GM10248 (cell line): ENCODE data around the gene POLR2J2.
"Not testable (repeated sequence)": the region's sequence is repeated elsewhere in the genome, so short reads cannot be mapped to it uniquely, and the experiment has no call there.

Source experiments
- CTCF ChIA-PET: fragments of 300-600 bp; sonication (Branson Sonifier 250); formaldehyde crosslinking; extraction: SDS; loops from one replicate; lab custom pipeline; 2021; ENCODE audit warnings: antibody characterized with exemption; lab: Yijun Ruan, JAX
- POLR2A ChIA-PET: fragments of 350-650 bp; sonication (Branson Sonifier 250); formaldehyde crosslinking; extraction: SDS; loops from one replicate; lab custom pipeline; 2020; ENCODE audit warnings: antibody characterized with exemption; lab: Yijun Ruan, JAX
- DNase-seq: peaks from one replicate; pipeline ENCODE4 v3.0.0; 2012; ENCODE audit errors: extremely low spot score

POLR2J2 gene

DNA sequence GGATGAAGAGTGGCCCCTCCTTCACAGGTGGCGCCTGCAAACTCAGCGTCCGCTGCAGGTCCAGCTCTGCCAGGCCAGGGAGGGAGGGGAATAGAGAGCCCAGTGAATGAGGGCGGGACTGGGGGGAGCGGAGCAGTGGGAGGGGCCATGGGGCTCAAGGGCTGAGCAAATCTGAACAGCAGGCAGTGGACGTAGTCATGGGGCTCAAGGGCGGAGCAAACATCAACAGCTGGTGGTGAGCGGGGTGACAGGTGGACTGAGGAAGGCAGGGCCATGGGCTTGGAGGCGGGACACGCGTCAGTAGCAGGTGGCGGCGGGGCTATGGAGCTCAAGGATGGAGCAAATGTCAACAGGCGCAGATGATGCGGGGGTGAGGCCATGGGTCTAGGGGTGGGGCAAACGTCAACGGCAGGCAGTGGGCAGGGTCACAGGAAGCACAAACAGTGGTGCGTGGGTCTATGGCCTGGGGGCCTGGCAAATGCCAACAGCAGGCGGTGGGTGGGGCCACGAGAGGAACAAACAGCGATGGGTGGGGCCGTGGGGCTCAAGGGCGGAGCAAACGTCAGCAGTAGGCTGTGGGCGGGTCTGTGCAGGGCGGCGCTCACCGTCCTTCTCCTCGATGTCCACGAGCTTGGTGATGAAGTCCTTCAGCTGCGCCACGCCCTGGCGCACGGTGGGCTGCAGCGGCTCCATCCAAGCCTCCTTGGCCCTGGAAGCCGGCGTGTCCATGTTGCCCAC is 17.0 kb upstream of the POLR2J2 start:
- CTCF ChIA-PET, DNase-seq, POLR2A ChIA-PET: not testable (repeated sequence)

DNA sequence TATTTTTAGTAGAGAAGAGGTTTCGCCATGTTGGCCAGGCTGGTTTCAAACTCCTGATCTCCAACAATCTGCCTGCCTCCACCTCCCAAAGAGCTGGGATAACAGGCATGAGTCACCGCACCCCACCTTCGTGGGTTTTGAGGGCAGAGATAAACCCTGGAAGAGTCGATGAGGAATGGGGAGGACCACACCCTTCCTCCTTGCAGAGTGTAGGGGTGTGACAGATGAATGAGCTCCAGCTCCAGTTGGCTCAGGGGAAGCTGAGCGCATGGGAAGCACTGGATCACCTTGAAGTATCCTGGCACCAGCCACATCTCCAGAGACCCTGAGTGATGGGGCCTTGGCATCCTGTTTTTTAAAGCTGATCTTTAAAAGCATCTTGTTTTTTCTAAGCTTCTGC is 11.1 kb upstream of the POLR2J2 start:
- CTCF ChIA-PET, DNase-seq, POLR2A ChIA-PET: not testable (repeated sequence)

DNA sequence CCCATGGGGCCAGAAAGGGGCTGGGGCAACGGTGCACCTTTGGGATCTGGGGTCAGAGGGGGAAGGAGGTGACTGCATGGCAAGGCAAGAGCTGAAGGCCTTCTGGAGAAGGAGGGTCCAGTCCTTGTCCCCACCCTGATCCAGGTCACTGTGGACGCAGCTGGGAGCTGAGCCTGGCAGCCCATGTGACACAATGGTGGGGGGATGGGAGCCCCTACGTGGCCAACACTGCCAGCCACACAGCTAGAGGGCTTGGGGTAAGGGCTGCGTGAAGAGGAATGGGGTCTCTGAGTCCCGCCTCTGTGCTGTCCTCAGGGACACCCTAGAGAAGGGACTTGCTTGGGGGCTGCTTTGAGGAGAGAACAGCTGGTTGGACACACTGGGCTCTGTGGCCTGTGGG is 9.3 kb upstream of the POLR2J2 start:
- POLR2A ChIA-PET, CTCF ChIA-PET, DNase-seq: not testable (repeated sequence)

DNA sequence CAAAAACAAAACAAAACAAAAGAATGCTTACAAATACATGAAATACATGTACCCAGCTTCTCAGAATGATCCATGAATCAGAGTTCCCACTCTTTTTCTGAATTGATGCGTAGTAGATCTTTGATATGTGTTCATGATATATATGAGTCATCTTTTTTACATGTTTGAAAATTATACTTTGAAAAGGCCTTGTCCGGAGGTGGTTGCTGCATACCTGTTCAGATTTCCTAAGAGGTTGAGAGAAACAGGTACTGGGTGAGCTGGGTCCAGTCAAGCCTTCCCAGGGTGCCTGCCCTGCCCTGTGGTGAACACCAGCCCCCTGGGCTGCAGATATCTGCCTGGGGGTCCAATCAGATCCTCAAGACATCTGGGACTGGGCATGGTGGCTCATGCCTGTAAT is 4.1 kb upstream of the POLR2J2 start:
- CTCF ChIA-PET, DNase-seq: not testable (repeated sequence)

DNA sequence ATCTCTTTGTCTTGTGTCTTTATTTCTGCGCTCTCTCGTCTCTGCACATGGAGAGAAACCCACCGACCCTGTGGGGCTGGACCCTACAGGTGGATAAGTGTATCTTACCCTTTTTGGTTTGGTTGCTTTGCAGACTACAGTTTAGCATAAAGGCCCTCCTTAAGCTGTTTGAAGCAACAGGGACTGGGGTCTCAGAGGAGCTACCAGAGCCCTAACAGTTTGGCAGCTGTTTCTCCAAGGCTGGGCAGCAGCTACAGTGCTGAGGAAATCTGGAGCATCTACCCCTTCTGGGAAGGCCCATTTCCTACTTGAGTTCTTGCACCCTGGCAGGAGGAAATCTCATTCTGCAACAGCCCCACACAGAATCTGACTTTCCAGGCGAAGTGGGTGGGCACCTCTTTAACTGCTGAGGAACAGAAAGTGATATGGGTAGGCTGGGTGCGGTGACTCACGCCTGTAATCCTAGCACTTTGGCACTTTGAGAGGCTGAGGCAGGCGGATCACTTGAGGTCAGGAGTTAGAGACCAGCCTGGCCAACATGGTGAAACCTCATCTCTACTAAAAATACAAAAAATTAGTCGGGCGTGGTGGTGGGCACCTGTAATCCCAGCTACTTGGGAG is 2.1 kb upstream of the POLR2J2 start:
- CTCF ChIA-PET, result not testable (repeated sequence)

More for the DNA sequence above, 4.1 kb upstream of the POLR2J2 start:
- POLR2A ChIA-PET, result not testable (repeated sequence)

DNA sequence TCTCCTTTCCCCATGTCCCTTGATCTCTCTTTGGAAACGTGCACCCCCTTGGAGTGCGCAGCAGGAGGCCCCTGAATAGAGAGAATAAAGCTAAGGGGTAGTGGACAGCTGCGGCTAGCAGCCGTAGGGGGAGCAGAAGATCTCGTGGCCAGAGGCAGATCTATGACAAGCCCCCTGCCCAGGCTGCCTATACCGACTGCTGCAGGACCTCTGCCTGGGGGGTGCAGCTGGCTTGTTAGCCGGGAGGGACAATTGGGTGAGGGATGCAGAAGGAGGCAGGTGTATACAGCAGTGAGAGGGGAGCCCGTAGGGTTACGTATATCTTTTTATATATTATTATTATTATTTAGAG is 469 bp upstream of the POLR2J2 start:
- DNase-seq, CTCF ChIA-PET, POLR2A ChIA-PET: not testable (repeated sequence)

More for the DNA sequence above, 2.1 kb upstream of the POLR2J2 start:
- DNase-seq, POLR2A ChIA-PET: not testable (repeated sequence)

DNA sequence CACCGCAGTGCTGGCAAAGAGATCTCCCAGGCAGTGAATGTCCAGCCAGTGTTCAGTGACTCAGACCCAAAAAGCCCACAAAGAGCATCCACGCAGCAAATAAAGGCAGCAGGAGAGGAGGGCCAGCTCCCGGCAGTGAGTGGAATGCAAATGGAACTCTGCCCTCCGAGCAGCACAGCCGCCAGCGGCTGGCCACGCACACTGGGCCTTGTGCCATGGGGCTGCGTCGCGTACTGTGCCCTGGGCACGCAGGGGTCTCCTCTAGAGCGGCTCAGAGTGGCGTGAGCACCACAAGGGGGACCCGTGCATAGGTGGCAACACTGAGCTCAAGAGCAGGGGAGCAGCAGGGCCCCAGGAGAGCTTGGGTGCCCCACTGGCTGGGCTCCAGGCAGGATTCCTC is 3.9 kb downstream of the POLR2J2 start:
- CTCF ChIA-PET, DNase-seq, POLR2A ChIA-PET: not testable (repeated sequence)

DNA sequence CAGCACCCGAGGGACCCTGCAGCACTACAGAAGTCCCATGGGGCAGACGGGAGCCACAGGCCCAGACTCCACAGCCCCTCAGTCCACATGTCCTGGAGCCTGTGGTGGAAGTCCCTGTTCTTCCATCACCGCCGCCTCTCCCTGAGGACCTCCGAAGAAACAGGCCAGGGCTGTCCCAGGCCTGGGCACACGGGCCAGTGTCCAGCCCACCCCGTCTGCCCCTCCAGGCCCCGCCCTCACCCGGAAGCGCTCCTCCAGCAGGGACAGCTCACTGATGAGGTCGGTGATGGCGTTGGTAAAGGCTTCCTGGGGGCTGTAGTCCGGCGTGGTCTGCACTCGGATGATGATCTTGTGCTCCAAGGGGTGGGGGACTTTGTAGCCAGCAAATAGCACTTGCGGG is 4.6 kb downstream of the POLR2J2 start:
- POLR2A ChIA-PET, DNase-seq, CTCF ChIA-PET: not testable (repeated sequence)

DNA sequence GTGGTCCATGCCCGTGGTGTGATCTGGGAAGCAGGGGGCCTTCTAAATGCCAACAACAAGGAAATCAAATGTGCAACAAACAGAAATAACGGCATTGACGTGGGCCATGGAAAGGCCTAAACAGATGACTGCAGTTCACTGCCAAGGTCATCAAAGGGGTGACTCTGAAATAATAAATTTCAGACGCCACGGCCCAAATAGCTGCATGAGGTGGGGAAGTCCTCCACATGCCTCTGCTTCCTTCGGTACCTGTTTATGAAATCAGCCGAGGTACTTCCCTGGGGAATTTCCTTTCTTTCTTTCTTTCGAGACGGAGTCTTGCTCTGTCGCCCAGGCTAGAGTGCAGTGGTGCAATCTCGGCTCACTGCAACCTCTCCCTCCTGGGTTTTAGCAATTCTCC is 6.7 kb downstream of the POLR2J2 start:
- POLR2A ChIA-PET, DNase-seq, CTCF ChIA-PET: not testable (repeated sequence)

DNA sequence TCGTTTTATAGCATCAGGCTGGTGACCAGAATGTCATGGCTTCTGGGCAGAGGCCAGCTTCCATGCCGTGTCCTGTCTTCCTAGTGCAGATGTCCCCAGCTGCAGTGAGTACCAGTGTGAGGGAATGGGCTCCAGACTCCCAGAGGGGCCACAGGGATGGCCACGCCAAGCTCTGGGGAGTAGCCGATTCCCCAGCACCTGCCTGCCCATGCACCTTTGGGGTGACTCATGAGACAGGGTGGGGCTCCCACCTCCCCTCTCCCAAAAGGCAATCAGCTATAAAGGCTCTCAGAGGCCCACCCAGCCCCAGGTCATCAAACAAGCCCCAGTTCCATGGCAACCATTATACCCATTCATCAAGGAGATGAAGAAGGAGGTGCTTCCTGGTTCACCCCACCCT is 21.5 kb downstream of the POLR2J2 start, which contains the start of gene SPDYE2B:
Gene SPDYE2B, plus strand, starts transcription at position 396 of the 400 bp plus-strand sequence. CDS start 2,030 bp downstream, outside the sequence.
- CTCF ChIA-PET, POLR2A ChIA-PET, DNase-seq: not testable (repeated sequence)

DNA sequence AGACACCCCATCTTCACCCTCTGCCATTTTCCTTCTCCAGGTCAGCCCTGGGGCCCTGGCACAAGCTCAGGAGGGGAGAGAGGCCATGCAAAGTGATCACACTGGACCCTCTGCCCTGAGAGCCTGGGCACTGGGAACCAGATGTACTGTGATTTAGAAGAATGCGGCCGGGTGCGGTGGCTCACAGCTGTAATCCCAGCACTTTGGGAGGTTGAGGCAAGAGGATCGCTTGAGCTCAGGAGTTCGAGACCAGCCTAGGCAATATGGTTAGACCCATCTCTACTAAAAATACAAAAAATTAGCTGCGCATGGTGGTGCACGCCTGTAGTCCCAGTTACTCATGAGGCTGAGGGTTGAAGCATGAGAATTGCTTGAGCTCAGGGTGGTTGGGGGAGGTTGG is 23.6 kb downstream of the POLR2J2 start:
- POLR2A ChIA-PET, CTCF ChIA-PET, DNase-seq: not testable (repeated sequence)

DNA sequence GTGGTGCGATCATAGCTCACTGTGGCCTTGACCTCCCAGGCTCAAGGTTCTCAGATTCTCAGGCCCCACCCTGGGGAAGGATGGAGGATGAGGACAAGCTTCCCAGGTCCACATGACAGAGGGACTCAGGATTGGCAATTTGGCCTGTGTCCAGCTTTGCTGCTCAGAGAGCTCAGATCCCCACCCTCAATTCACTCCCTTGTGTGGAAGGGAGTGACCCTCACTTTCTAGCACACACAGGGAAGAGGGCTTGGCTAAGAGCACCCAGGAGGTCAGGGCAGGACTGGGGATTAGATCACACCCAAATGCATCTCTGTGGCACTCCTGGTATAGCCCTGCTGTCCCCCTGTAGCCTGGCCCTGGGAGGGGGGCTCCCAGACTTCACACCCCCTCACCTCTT is 28.1 kb downstream of the POLR2J2 start:
- POLR2A ChIA-PET, DNase-seq, CTCF ChIA-PET: not testable (repeated sequence)

DNA sequence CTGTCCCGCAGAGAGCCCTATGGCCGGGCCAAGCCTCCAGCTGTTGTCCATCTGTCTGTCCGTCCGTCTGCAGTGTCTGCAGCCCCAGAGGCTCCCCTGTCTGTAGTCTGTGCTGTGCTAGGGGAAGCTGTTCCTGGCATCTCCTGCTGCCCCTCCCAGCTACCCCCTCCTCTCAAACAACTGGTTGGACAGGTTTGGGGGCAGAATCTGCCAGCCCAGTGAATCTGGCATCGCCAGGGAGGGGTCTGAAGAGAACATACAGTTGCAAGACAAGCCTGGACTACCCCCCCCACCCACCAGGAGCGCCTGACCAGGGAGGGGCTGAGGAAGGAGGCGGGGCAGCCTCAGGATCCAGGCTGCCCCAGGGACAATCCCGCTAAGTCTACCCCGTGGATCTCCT is 28.8 kb downstream of the POLR2J2 start, which contains the start of gene UPK3BL1:
Gene UPK3BL1, minus strand, starts transcription at position 101 of the 400 bp plus-strand sequence. Its CDS starts 50 bp downstream, at position 51.
- POLR2A ChIA-PET, DNase-seq, CTCF ChIA-PET: not testable (repeated sequence)

DNA sequence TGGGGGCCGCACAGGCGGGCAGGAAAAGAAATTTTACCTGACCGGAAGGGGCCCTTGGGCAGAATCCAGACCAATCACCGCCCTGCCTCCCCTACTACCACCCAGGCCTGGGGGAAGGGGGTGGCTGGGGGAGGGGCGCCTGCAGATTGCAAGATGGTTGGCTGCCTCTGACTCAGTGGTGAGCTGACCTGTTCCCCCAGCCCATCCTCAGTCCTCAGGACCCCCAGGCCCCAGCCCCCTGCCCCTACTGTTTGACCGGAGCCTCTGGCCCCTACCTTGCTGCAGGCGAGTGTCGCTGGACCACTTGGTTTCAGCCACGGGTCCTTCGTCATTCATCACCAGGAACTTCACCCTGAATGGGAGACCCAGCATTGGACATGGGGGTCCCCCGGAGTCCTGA is 32.6 kb downstream of the POLR2J2 start:
- DNase-seq, CTCF ChIA-PET, POLR2A ChIA-PET: not testable (repeated sequence)

DNA sequence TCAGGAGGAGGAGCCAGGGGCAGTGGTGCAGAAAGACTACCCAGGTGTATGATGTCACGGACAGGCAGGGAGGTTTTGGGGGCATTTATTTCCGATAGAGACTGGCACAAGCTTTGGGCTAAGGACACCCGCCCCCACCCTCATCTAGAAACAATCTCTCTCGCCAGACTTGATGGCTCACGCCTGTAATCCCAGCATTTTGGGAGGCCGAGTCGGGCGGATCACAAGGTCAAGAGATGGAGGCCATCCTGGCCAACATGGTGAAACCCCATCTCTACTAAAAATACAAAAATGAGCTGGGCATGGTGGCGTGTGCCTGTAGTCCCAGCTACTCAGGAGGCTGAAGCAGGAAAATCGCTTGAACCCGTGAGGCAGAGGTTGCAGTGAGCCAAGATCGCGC is 34.5 kb downstream of the POLR2J2 start:
- POLR2A ChIA-PET, CTCF ChIA-PET, DNase-seq: not testable (repeated sequence)

DNA sequence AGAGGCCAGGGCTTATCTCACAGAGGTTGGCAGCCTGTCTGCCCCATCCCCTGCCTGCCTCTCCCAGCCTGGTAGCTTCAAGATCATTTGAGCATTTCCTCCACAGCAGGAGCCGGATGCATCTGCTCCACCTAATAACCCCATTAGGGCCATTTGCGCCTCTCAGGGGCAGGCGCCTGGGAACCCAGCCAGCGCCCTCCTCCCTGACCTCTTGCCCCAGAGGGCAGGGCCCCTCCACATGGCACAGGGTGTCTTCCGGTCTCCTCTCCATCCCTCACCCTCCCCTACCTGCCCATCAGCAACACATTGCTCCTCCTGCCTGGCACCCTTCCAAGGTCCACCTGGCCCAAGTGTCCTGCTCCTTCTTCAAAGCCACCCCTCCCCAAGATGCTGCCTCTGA is 36.1 kb downstream of the POLR2J2 start:
- DNase-seq, POLR2A ChIA-PET, CTCF ChIA-PET: not testable (repeated sequence)

DNA sequence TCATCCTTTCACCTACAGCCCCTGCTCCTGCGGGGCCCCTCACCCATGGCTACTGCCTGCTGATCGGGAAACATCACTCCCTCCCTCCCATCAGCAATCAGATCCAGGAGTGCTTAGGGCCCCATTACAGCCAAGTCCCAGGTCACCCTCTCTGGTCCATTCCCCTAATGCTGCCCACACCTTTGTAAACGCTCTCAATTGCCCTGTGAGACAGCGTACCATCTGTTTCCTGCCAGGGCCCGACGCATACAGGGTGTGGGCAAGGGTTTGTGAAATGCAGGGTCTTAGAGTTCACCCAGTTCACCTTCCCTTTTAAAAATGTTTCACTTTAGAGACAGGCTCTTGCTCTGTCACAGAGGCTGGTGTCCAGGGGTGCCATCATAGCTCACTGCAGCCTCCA is 37.2 kb downstream of the POLR2J2 start:
- DNase-seq, POLR2A ChIA-PET, CTCF ChIA-PET: not testable (repeated sequence)

DNA sequence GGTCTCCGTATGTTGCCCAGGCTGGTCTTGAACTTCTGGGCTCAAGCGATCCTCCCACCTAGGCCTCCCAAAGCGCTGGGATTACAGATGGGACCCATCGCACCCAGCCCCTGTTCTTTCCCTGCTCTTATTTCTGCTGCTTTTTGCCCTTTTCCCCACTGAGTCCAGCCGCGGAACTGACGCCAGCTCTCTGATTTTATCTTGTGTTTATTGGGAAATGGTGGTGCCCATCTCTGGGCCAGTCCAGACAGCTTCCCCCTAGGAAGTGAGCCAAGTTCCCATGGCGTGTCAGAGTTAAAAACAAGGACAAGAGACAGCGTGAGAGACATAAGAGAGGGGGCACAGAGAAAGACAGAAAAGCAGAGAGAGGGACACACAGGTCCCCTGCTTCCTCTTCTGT is 40.8 kb downstream of the POLR2J2 start:
- CTCF ChIA-PET, POLR2A ChIA-PET, DNase-seq: not testable (repeated sequence)

DNA sequence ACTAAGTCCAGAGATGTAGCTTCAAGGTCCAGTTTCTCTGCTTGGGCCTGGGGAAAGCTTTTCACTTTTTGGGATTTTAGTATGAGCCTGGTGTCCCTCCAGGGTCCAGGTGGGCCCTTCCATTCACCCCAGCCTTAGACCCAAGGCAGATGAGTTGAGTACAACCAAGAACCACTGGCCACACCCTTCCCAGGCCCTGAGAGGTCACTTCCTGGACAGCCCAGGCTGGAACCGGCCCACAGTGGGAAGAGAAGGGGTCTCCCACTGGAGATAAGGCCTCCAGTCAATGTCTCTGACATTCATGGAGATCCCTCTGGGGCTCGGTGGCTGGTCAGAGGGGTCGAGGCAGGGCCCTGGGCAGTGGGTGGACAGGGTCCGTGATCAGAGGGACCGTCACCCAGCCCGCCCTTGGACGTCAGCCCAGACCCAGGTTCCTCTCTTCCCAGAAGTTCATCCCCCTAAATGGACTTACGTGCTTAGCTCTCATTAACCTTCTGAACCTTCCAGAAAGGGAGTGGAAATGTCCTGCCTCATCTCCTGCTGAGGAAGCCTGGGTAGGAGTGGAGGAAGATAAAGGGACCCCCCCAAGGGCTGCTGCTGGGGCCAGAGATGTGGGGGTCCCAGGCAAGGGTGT is 44.1 kb downstream of the POLR2J2 start:
- POLR2A ChIA-PET, CTCF ChIA-PET, DNase-seq: not testable (repeated sequence)
